GM21723 (cell line): Measurements from ENCODE around the gene ZNF276.
"Not testable (repeated sequence)": the region's sequence is repeated elsewhere in the genome, so short reads cannot be mapped to it uniquely, and the experiment has no call there.

Source experiments
- ATAC-seq: cut with Tn5 transposase; IDR thresholded peaks from one replicate; pipeline ENCODE4 v1.9.1; 2021; ENCODE audit warnings: mild to moderate bottlenecking, moderate library complexity; ENCODE audit not compliant: unreplicated experiment

ZNF276 gene

DNA sequence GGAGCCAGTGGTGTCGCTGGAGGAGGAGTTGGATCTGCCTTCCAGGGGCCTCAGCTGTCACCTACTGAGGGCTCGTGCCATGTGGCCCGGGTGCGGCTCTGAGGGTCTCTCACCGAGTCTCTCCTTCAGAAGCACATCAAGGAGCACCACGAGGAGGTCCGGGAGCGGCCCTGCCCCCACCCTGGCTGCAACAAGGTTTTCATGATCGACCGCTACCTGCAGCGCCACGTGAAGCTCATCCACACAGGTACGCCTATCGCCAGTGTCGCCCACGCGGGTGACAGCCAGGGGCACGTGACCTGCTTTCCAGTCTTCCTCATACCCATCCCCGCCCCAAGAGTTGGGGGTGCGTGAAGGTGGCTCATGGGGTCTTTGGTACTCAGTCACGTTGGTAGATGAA lies 12.5 kb downstream of the ZNF276 start:
- no peak for ATAC-seq

DNA sequence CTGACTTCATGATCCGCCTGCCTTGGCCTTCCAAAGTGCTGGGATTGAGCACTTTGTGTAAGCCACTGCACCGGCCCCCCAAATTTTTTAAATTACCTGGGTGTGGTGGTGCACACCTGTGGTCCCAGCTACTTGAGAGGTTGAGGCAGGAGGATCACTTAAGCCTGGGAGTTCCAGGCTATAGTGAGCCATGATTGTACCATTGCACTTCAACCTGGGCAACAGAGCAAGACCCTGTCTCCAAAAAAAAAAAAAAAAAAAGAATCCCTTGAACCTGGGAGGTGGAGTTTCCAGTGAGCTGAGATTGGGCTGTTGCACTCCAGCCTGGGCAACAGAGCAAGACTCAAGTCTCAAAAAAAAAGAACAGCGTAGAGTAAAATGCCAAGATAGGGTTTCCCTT lies 15.2 kb downstream of the ZNF276 start:
- ATAC-seq: no peak

DNA sequence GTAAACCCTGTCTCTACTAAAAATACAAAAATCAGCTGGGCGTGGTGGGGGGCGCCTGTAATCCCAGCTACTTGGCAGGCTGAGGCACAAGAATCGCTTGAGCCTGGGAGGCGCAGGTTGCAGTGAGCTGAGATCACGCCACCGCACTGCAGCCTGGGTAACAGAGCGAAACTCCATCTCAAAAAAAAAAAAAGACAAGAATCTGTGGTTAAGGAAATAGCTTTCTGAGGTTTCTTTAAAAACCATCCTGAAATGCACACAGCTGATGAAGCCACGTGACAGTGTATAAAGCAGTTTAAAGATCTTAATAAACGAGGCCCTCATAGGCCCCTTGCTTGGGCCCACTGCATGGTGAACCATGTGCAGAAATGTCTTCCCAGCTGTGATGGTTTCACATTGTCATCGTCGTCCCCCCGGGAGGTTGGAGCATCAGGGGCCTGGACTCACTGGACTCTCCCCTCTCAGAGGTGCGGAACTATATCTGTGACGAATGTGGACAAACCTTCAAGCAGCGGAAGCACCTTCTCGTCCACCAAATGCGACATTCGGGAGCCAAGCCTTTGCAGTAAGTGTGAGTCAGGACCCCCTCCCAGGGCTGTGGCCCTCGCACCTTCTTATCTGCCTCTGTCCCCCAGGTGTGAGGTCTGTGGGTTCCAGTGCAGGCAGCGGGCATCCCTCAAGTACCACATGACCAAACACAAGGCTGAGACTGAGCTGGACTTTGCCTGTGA lies 16.2 kb downstream of the ZNF276 start:
- no peak for ATAC-seq

DNA sequence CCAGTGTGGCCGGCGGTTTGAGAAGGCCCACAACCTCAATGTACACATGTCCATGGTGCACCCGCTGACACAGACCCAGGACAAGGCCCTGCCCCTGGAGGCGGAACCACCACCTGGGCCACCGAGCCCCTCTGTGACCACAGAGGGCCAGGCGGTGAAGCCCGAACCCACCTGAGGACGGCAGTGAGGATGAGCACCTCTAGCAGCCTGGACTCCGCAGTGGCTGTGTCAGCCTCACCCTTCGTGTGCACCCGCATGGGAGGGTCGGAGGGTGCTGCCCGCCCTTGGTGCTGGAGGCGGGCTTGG lies 16.7 kb downstream of the ZNF276 start:
- ATAC-seq: no peak

DNA sequence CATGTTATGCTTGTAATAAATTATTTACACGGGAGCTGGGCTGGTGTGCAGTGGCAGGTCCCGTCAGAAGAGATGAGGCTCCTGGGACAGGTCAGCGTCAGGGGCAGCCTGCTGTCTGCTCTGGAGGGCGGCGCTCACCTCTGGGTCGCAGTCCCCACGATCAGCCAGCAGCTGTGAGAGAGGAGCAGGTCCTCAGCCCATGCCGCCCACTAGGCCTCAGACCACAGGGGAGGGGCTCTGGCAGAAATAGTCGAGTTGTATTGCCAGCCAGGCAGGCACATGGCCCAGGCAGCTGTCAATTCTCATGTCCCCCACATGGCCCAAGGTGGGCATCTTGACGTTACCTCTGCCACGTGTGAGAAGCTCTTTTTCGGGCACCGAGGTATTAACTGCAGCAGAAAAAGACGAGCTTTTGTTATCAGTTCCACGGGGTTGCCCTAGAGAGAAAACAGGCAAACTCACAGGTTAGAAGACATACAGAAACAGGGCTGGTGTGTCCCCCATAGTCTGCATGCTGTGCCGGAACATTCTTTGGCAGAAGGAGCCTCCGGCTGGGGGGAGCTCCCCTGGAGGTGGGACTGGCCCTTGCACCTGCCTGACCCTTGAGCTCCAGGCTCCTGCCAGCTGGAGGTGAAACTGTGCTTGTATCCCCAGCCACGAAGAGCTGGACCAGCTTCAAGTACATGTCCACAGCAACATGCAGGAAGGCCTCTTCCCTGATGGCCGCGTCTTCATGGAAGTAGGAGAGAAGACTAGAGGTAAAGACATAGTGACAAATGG lies 17.4 kb downstream of the ZNF276 start:
- no peak for ATAC-seq

DNA sequence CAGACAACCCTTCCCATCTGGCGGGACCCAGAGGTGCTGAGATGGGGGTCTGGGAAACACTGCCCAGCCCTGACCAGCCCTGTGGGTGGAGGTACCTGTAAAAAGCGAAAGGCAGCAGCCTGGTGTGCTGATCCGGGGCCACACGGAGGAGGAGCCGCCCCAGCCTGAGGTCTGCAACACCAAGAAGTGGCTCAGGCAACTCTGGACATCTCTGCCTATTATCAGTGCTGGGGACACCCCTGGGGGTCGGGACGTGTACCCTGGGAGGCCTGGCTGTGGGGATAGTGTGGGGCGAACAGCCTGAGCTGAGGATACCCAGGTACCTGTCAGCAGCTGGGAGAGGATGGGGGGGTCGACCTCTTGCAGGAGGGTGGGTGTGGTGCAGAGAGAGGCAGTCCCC lies 18.0 kb downstream of the ZNF276 start:
- no peak for ATAC-seq

DNA sequence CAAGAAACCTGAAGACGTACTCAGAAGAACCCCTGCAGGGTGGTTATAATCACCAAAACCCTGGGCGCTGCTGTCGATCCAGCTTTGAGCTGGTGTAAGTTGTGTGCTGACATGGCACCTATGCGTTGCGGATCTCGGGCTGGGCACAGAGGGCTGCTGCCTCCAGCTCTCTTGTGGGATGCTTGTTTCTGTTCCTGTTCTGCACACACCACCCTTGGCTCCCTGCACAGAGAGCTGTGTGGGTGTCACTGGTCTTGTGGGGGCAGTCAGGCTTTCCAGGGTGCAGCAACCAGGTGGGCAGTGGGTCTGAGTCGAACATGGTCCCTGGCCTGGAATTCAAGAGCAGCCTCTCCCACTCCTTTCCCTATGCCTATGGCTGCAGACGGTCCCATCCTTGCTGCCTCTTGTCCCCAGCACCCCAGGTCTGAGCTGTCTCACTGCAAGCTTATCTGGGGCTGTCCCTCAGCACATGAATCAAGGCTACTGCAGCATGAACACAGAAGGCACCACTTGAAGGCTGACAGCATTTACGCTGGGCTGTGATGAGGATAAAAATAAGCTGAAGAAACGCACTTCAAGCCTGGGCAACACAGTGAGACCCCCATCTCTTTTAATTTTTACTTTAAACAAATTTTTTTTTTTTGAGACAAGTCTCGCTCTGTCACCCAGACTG lies 20.1 kb downstream of the ZNF276 start:
- ATAC-seq: no peak

DNA sequence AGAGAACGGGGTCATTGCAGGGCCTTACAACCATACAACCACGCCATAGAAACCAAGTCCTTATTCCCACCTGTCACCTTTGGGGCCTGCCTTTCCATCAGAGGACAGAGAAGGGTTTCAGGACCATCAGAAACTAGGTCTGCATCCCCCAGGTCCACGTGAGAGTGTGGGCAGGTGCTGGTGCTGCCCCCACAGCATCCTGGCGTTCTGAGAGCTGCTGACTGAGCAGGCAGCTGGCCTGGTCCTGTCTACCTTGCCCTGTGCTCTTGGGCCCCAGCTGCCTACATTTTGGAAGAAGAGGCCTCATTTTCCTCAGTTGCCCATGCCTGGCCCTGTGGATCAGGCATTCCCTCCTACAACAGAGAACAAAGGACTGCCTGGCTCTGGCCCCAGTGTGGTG lies 21.6 kb downstream of the ZNF276 start:
- no peak for ATAC-seq

DNA sequence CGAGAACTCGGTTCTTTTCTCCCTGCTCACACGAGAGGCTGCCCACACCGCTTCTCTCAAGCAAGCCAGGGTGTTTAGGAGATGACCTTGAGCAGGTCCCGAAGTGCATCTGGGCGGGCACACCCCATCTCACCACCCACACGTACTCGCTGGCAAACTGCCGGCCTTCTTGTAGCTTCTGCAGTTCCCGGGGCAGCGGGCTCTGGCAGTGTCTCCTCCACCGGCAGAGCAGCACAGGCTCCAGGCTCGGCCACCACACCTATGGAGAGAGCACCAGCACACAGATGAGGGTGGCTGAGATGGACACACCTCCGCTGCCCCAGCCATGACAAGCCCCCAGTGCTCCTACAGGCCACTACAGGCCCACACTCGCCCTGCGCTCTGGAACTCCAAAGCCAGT lies 23.5 kb downstream of the ZNF276 start:
- no peak for ATAC-seq

DNA sequence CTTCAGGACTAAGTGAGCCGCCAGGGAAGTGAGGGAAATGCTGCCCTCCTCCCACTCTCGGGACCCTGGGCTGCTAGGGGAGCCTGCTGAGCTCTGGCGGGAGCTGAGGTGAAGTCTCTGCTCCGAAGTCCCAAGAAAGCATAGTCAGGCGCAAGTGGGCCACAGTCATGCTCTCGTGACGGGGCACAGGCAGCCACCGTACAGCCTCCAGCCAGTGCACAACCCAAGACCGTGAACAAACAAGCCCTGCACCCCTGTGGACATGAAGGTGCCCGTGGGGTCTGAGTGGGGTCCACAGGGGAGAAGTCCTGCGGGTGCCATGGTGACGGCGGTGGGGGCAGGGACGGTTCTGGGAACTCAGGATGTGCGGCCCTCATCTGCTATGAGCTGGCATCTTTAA lies 24.7 kb downstream of the ZNF276 start:
- ATAC-seq: no peak

DNA sequence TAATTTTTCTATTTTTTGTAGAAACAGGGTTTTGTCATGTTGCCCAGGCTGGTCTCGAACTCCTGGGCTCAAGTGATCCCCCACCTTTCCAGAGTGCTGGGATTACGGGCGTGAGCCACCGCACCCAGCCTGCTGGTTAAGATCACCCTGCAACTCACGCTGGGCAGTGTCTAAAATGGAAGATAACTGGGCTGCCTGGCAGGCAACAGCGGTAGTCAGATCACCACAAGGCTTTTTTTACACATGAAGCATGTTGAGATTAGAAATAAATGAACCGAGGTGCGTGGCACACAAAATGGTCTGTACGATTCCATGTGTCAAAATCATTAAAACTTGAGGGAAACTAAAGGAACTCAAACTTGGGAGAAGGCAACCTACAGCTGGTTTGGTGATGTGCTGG lies 26.7 kb downstream of the ZNF276 start:
- no peak for ATAC-seq

DNA sequence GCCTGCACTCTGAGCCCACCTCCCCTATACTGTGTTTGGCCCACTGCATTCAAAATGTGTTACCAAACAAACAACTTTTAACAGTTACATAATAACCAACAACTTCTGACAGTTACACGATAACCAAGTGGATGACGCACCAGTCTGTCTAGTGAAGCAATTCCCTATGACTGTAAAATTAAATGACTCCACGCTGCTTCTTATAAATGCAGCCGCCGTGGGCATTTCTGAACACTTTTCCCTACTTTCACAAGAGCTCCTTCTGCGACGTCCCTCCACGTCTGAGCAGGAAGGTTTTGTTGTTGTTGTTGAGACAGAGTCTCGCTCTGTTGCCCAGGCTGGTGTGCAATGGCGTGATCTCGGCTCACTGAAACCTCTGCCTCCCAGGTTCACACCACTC lies 27.6 kb downstream of the ZNF276 start:
- no peak for ATAC-seq

DNA sequence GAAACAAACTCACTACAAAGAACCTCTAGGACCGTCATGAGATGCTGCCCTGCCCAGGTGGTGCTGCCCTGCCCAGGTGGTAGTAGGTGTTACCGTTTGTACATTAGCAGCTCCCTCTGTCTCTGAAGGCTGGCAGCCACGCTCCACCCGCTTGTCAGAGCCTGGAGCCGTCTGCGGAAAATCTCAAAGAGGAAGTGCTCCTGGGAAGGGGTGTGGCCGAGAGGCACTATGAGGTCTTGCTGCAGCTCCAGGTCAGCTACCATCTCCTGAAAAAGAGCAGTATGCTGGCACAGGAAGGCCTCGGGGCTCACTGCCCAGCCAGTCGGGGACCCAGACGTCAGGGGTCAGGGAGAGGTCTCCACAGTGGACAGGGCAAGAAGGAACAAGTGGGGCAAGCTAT lies 28.3 kb downstream of the ZNF276 start:
- ATAC-seq: no peak

DNA sequence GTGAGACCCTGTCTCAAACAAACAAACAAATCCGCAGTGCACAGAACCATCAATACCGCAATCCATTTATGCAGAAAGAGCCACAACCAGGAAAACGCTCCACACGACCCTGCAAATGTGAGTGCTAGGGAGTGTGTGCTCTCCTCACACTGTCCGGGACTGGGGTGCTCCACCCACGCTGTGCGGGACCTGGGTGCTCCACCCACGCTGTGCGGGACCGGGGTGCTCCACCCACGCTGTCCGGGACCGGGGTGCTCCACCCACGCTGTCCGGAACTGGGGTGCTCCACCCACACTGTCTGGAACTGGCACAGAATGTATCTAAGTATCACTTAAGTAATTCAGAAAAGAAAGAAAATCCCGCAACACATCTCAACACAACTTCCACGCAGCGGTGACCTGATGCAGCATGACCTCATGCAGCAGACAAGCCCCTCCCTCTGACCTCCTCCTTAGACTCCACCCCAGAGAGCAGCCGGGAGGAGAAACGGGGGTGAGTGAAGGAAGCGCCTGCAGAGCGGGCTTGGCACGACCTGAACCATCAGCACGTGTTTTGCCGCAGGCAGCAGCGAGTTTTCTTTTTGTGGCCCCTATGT lies 38.5 kb downstream of the ZNF276 start:
- no peak for ATAC-seq

DNA sequence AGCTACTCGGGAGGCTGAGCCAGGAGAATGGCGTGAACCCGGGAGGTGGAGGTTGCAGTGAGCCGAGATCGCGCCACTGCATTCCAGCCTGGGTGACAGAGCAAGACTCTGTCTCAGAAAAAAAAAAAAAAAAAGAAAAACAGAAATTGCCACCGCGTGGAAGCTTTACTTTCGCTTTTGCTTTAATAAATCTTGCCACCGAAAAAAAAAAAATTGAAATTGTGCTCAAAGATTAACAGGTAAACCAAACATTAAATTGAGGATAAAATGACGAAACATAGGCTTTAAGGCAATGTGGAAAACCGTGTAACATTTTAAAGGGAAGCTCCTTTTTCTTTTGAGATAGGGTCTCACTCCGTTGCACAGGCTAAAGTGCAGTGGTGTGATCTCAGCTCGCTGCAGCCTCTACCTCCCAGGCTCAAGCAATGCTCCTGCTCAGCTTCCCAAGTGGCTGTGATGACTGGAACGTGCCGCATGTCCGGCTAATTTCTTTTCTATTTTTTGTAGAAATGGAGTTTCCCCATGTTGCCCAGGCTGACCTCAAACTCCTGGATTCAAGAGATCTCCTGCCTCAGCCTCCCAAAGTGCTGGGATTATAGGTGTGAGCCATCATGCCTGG lies 40.1 kb downstream of the ZNF276 start:
- ATAC-seq: no peak

DNA sequence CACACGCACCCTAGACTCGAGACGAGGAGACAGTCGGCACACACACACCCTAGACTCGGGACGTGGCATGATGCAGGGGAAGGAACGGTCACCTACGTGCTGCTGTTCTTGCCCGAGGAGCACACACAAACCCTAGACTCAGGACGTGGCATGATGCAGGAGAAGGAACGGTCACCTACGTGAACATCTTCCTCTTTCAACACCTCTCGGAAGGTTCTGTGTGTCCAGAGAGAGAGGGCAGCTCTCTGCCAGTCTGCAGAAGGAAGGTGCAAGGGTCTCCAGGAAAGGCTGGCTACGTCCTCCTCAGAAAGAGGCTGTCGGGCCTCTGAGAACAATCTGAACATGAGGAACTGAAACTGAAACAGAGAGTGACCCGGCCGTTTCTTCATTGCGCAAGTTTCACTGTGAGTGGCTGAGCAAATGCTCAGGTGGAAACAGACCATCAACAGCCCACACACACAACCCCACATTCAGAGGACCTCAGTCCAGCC lies 43.4 kb downstream of the ZNF276 start:
- ATAC-seq: peak; percentile 84

DNA sequence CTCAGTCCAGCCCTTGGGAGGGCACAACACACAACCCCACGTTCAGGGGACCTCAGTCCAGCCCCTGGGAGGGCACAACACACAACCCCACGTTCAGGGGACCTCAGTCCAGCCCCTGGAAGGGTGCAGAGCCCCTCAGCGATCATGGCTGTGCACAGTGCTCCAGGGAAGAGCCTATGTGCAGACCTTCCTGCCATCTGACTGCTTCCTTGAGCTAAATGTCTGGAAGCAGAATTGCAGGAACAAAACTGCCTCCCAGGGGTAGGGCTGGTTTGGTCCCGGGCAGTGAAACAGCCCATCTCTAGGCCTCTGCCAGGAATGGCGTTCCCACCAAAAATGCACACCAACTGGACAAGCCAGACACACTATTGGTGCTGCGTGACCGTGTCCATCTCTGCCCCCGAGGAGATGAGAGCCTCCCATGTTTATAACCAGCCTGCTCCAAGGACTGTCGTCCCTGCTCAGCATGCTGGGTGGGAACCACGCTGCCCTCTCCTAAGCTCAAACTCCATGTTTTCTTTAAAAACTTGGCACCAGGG lies 44.0 kb downstream of the ZNF276 start:
- ATAC-seq: peak; percentile 2

DNA sequence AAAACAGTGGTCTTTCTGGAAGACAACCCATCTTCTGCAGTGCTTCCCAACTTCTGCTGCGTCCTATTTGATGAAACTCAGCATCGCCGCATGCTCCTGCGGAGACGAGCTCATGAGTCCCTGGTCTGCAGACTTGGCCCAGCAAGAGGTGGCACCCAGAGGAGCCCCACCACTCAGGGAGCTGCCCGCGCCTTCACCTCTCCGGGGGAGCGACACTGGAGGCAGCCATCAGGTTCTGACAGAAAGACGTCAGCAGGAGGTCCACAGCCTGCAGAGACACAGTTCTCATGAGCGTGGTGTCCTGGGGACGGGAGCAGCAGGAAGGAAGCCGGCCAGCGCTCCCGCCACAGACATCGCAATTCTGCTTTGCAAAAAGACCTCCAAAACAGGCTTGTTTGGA lies 49.0 kb downstream of the ZNF276 start:
- no peak for ATAC-seq

DNA sequence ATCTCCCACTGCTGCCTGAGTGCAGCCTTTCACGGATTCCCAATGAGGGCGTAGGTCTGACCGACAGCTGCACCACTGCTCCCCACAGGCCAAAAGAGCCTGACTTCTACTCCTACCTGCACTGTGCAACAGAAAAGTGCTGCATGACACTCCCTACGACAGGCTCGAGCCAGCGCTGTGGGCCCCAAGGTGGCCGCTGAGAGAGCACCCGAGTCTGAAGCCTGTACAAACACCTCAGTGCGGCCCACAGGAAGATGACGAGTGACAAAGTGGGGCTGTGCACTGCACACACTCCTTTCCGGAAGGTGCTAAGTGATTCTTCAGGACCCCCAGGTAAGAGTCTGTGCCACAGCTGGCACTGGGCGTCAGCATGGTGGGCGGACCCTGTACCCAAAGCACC lies 53.9 kb downstream of the ZNF276 start:
- ATAC-seq: no peak

DNA sequence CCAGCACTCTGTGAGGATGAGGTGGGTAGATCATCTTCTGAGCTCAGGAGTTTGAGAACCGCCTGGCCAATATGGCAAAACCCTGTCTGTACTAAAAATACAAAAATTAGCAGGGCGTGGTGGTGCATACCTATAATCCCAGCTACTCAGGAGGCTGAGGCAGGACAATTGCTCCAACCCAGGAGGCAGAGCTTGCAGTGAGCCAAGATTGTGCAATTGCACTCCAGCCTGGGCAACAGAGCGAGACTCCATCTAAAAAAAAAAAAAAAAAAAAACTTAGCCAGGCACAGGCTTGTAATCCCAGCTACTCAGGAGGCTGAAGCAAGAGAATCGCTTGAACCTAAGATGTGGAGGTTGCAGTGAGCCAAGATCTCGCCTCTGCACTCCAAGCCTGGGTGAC lies 56.9 kb downstream of the ZNF276 start:
- ATAC-seq: not testable (repeated sequence)
